GM12878 (cell line): ENCODE data around the gene COL26A1. TPM values are rescaled to one million over a fixed set of nuclear protein-coding genes. Genes with fewer than 3 reads are reported as not detected.

Source experiments
- ATAC-seq: fragments of 200-7000 bp; cut with Tn5 transposase; 3 replicates; pipeline ENCODE4 v1.9.1; 2020; ENCODE audit warnings: mild to moderate bottlenecking, moderate library complexity
- BruUV-seq: library from RNA; stranded (reverse); fragments of 400-500 nt; replicated peaks from 2 replicates; lab custom pipeline; 2021; lab: Mats Ljungman, UMichigan
- CTCF ChIA-PET: fragments of 300-600 bp; sonication (Branson Sonifier 250); formaldehyde crosslinking; extraction: SDS; loops from one replicate; lab custom pipeline; 2021; ENCODE audit warnings: inconsistent platforms; lab: Yijun Ruan, JAX
- POLR2A ChIA-PET: fragments of 350-600 bp; formaldehyde crosslinking; extraction: SDS; loops from one replicate; lab custom pipeline; 2021; ENCODE audit warnings: inconsistent platforms; lab: Charles Lee
- RAD21 ChIA-PET: fragments of 300-600 bp; sonication (Branson Sonifier 250); formaldehyde crosslinking; loops from one replicate; lab custom pipeline; 2023; ENCODE audit warnings: antibody characterized with exemption; ENCODE audit not compliant: unreplicated experiment; lab: Charles Lee
- SMC1A ChIA-PET: fragments of 300-600 bp; sonication (Branson Sonifier 250); formaldehyde crosslinking; loops from one replicate; lab custom pipeline; 2023; ENCODE audit not compliant: unreplicated experiment, uncharacterized antibody; lab: Charles Lee
- DNase-seq: peaks from one replicate; pipeline ENCODE4 v3.0.0-alpha.2; 2011; ENCODE audit warnings: low read depth, low spot score
- FAIRE-seq: peaks from 3 replicates; lab custom pipeline; 2011; peaks lifted over from hg19 to GRCh38; lab: Jason Lieb, UNC
- H2AFZ ChIP-seq: 2 replicates; pipeline ENCODE4 v1.6.0; 2011; ENCODE audit warnings: low read depth, low read length, control low read depth; ENCODE audit not compliant: control insufficient read depth
- H3K27ac ChIP-seq: 2 replicates; pipeline ENCODE4 v1.5.1; 2011; ENCODE audit warnings: control low read depth; ENCODE audit not compliant: control insufficient read depth, insufficient read depth
- H3K27me3 ChIP-seq, 2 experiments: replicated peaks in 1 of 2; 2 replicates each; pipeline versions ENCODE4 v1.6.0 to v1.6.1; 2011; ENCODE audit warnings: low read length in 1 of 2; ENCODE audit not compliant: control insufficient read depth in 2 of 2, insufficient read depth in 2 of 2
- H3K36me3 ChIP-seq, 2 experiments: 2 replicates each; pipeline ENCODE4 v1.5.1; 2011; ENCODE audit warnings: low read length in 1 of 2; ENCODE audit not compliant: control insufficient read depth in 2 of 2, insufficient read depth in 2 of 2
- H3K4me1 ChIP-seq: 2 replicates; pipeline ENCODE4 v1.6.1; 2011; ENCODE audit warnings: mild to moderate bottlenecking, low read length, moderate library complexity, mixed read lengths; ENCODE audit not compliant: control insufficient read depth, insufficient read depth
- H3K4me2 ChIP-seq: 2 replicates; pipeline ENCODE4 v1.6.0; 2011; ENCODE audit warnings: control low read depth; ENCODE audit not compliant: control insufficient read depth, insufficient read depth
- H3K4me3 ChIP-seq: fragments of 200-600 bp; sonication (generic); 2 replicates; pipeline ENCODE4 v1.5.1; 2016
- H3K79me2 ChIP-seq: 2 replicates; pipeline ENCODE4 v1.6.0; 2011; ENCODE audit warnings: low read length; ENCODE audit not compliant: control insufficient read depth, insufficient read depth
- H3K9ac ChIP-seq: 2 replicates; pipeline ENCODE4 v1.8.0; 2011; ENCODE audit warnings: low read length, control low read depth, mixed read lengths; ENCODE audit not compliant: control insufficient read depth, insufficient read depth
- H3K9me3 ChIP-seq: replicated peaks from 3 replicates; pipeline ENCODE4 v1.5.1; 2011; ENCODE audit warnings: mild to moderate bottlenecking, low read length; ENCODE audit not compliant: control insufficient read depth, insufficient read depth
- H4K20me1 ChIP-seq: 2 replicates; pipeline ENCODE4 v1.6.0; 2011; ENCODE audit not compliant: control insufficient read depth, insufficient read depth
- MEF2B ChIP-seq: fragments of 450-650 bp; IDR thresholded peaks from 2 replicates; pipeline ENCODE4 v1.6.1; 2018; ENCODE audit warnings: mild to moderate bottlenecking, moderate library complexity; ENCODE audit not compliant: partially characterized antibody, poor library complexity, severe bottlenecking
- NR2C1 ChIP-seq: fragments of 450-650 bp; IDR thresholded peaks from 2 replicates; pipeline ENCODE4 v1.6.1; 2017; ENCODE audit warnings: antibody characterized with exemption, mild to moderate bottlenecking, moderate library complexity
- NRF1 ChIP-seq: conservative IDR thresholded peaks from 2 replicates; pipeline ENCODE4 v1.6.1; 2011; ENCODE audit warnings: mild to moderate bottlenecking, low read depth, low read length, improper control_type of control experiment
- RELA ChIP-seq: fragments of 450-650 bp; IDR thresholded peaks from 2 replicates; pipeline ENCODE4 v1.8.0; 2014; ENCODE audit warnings: borderline replicate concordance; ENCODE audit not compliant: partially characterized antibody
- TBL1XR1 ChIP-seq: IDR thresholded peaks from 2 replicates; pipeline ENCODE4 v1.6.1; 2012; ENCODE audit warnings: low read depth, low read length, improper control_type of control experiment
- ZBTB11 ChIP-seq: fragments of 450-650 bp; formaldehyde crosslinking; IDR thresholded peaks from 2 replicates; pipeline ENCODE4 v1.5.0; 2022; ENCODE audit warnings: mild to moderate bottlenecking, missing genetic modification characterization
- ZNF207 ChIP-seq: fragments of 450-650 bp; IDR thresholded peaks from 2 replicates; pipeline ENCODE4 v1.6.1; 2014; ENCODE audit warnings: antibody characterized with exemption, mild to moderate bottlenecking, borderline replicate concordance
- ZNF217 ChIP-seq: fragments of 450-650 bp; IDR thresholded peaks from 2 replicates; pipeline ENCODE4 v1.6.1; 2017; ENCODE audit warnings: antibody characterized with exemption, mild to moderate bottlenecking
- ZZZ3 ChIP-seq: IDR thresholded peaks from 2 replicates; pipeline ENCODE4 v1.6.1; 2011; ENCODE audit warnings: low read depth; ENCODE audit not compliant: control insufficient read depth, insufficient read length
- WGBS: methylation state at CpG from one replicate; pipeline ENCODE4 v1.1.6; 2016; ENCODE audit warnings: low lambda C conversion rate; ENCODE audit not compliant: insufficient replicate concordance, insufficient coverage; ENCODE audit errors: missing lambda C conversion rate; 5-methylcytosine and 5-hydroxymethylcytosine counted together
- in situ Hi-C: fragments of 300-500 bp; cut with MboI; formaldehyde crosslinking; loops from 9 replicates; pipeline ENCODE4 v1.14.3; 2018; ENCODE audit warnings: mixed read lengths
- intact Hi-C: fragments of 100-400 bp; cut with micrococcal nuclease; formaldehyde crosslinking; loops from one replicate; pipeline ENCODE4 v1.14.2; 2022; ENCODE audit not compliant: unreplicated experiment
- polyA plus RNA-seq, 11 experiments: library from polyadenylated mRNA; depleted of rRNA in 4 of 11; unstranded in 6 of 11; stranded (reverse) in 5 of 11; fragments of >200 nt; fragmentation: Nextera tagmentation in 4 of 11; fragmentation: Illumina TruSeq in 1 of 11; extraction: Ambion mirVana in 4 of 11; extraction: Trizol in 1 of 11; gene quantifications; 1 replicate in 1 of 11; 2 replicates in 10 of 11; pipeline versions ENCODE4 v1.2.1 to v1.2.3, GENCODE V29; 2011 to 2016; ENCODE audit warnings: inconsistent platforms in 2 of 11, missing spikeins in 2 of 11, low read depth in 1 of 11
- total RNA-seq, 4 experiments: library from RNA; depleted of rRNA in 3 of 4; stranded (reverse); fragments of >200 nt in 3 of 4; fragmentation: Illumina TruSeq in 1 of 4; extraction: Trizol in 1 of 4; gene quantifications; 2 replicates each; pipeline versions ENCODE4 v1.2.1 to v1.2.3, GENCODE V29; 2013 to 2021
- TF ChIP-seq, protein P1 (sequence below): IDR thresholded peaks from 2 replicates; pipeline ENCODE4 v1.6.1; 2011; ENCODE audit warnings: low read depth, mild to moderate bottlenecking, low read length, moderate library complexity, borderline replicate concordance; ENCODE audit errors: extremely low read depth
- TF ChIP-seq, protein P2 (sequence below): fragments of 450-650 bp; IDR thresholded peaks from 2 replicates; pipeline ENCODE4 v1.6.1; 2016; ENCODE audit warnings: mild to moderate bottlenecking

The COL26A1 gene
- total and polyA plus RNA-seq, 10 of the 15 experiments (the other 5 are each of a cell fraction or from before 2014, with no cell fraction given): 0.08 TPM; not detected in 9

DNA sequence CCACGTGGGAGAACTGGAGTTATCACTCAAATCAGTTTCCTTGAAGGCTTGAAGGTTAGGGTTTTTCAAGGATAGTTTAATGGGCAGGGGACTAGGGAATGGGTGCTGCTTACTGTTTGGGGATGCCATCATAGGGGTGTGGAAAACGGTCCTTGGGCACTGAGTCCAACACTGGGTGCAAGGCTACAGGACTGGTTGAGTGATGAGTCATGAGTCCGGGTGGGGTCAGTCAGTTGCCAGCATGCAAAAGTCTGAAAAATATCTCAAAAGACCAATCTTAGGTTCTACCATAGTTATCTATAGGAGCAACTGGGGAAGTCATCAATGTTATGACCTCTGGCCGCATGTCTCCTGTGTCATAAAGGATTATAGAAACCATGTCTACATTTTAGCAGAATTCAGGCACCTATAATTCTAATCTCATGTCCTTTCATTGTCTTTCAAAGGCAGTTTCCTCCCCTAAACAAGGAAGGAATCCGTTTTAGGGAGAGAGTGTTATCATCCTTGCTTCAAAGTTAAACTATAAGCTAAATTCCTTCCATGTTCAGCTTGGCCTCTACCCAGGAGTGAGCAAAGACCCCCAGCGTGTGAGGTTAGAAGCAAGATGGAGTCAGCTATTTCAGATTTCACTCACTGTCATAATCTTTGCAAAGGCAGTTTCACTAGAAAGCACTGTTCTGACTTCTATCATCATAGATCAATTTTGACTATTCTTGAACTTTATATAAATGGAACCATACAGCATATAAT, 94.5 kb downstream of the COL26A1 start:
- ATAC-seq: no peak
- BruUV-seq: no TSS peak
- no peak for TF ChIP-seq NR2C1
- TF ChIP-seq NRF1: no peak
- TF ChIP-seq MEF2B: no peak
- TF ChIP-seq, protein P1, sequence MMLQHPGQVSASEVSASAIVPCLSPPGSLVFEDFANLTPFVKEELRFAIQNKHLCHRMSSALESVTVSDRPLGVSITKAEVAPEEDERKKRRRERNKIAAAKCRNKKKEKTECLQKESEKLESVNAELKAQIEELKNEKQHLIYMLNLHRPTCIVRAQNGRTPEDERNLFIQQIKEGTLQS: no peak
- RAD21 ChIA-PET: no interaction called here
- H3K4me3 ChIP-seq: no peak overlapping the region
- no peaks in the 10 kb centered on the region for H4K20me1 ChIP-seq
- H3K27ac ChIP-seq: no peak overlapping the region
- no peaks in the 10 kb centered on the region for H3K4me1 ChIP-seq
- no peak overlapping the region for H3K9ac ChIP-seq
- CTCF ChIA-PET: no interaction called here
- no peak for FAIRE-seq
- POLR2A ChIA-PET: no interaction called here
- no peaks in the 10 kb centered on the region for H3K79me2 ChIP-seq
- SMC1A ChIA-PET: no interaction called here
- no peak for DNase-seq
- 30% methylated on average over 6 of the region's 6 CpGs for WGBS
- no peak overlapping the region for H2AFZ ChIP-seq
- no peaks in the 10 kb centered on the region for H3K9me3 ChIP-seq
- H3K4me2 ChIP-seq: no peak overlapping the region
- H3K27me3 ChIP-seq: no peaks in the 10 kb centered on the region
- in situ Hi-C loops (no loop called here), intact Hi-C loops (no loop called here)
- no peaks in the 10 kb centered on the region for H3K36me3 ChIP-seq

- no peaks in the 10 kb centered on the region for H3K9me3 ChIP-seq
- no peaks in the 10 kb centered on the region for H3K27me3 ChIP-seq
- no peak for ATAC-seq
- intact Hi-C loops (no loop called here), in situ Hi-C loops (no loop called here)
- ChIA-PET SMC1A (no interaction called here), RAD21 (no interaction called here), POLR2A (no interaction called here), CTCF (interaction anchor here (0.9 to 1.0 kb wide), 2 partner anchors 101 to 160 kb away, joined by 3 read pairs; no protein-coding TSS in a partner anchor)
- H3K4me2 ChIP-seq: 0 out of 2 replicates have a peak overlapping the region, but pooled peaks have one; percentile 25
- WGBS: 39% methylated on average over 5 of the region's 5 CpGs
- no TSS peak for BruUV-seq
- no peak overlapping the region for H2AFZ ChIP-seq
- FAIRE-seq: no peak
- H3K9ac ChIP-seq: no peak overlapping the region
- DNase-seq: no peak
- H3K79me2 ChIP-seq: no peaks in the 10 kb centered on the region
- H3K4me3 ChIP-seq: no peak overlapping the region
- no peaks in the 10 kb centered on the region for H3K36me3 ChIP-seq
- H3K27ac ChIP-seq: no peak overlapping the region
- H3K4me1 ChIP-seq: peaks cover 4% of the 10 kb centered on the region
- H4K20me1 ChIP-seq: no peaks in the 10 kb centered on the region
- TF ChIP-seq ZZZ3 (no peak), RELA (no peak), TBL1XR1 (no peak), ZNF207 (no peak), ZNF217 (no peak), ZBTB11 (no peak)
- TF ChIP-seq, protein P1: no peak
- TF ChIP-seq, protein P2, sequence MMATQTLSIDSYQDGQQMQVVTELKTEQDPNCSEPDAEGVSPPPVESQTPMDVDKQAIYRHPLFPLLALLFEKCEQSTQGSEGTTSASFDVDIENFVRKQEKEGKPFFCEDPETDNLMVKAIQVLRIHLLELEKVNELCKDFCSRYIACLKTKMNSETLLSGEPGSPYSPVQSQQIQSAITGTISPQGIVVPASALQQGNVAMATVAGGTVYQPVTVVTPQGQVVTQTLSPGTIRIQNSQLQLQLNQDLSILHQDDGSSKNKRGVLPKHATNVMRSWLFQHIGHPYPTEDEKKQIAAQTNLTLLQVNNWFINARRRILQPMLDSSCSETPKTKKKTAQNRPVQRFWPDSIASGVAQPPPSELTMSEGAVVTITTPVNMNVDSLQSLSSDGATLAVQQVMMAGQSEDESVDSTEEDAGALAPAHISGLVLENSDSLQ: no peak
These were observed 102.5 kb downstream of the COL26A1 start for GRCh38 chr7:101465131-101465530.
